LNCAP (cell line): ENCODE measurements around the gene RPS2.

Experiments
- CTCF ChIP-seq: fragments of 450-650 bp; IDR thresholded peaks from 2 replicates; pipeline ENCODE4 v1.5.1; 2017; ENCODE audit warnings: mild to moderate bottlenecking

Gene RPS2

GRCh38 chr16:1922357-1922756 lies 42.3 kb downstream of the RPS2 start:
- TF ChIP-seq CTCF: no peak

DNA sequence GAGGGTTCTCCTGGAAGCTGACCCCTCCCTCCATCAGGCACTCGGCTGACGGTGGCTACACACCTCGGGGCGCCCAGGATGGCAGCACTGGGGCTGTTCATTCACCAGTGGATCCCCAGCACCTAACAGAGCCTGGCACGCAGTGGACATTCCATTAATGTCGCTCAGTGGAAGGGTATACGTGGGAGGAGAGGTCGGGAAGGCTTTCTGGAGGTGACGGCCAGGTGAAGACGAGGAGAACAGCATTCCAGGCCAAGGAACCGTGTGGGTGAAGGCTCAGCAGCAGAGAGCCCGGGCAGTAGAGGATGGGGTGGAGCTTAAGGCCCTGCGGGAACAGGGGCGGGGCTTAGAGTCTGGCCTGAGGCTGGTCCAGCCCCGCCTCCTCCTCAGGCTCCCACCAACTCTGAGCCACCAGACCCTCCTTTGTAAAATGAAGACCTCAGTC lies 43.9 kb downstream of the RPS2 start:
- no peak for TF ChIP-seq CTCF

DNA sequence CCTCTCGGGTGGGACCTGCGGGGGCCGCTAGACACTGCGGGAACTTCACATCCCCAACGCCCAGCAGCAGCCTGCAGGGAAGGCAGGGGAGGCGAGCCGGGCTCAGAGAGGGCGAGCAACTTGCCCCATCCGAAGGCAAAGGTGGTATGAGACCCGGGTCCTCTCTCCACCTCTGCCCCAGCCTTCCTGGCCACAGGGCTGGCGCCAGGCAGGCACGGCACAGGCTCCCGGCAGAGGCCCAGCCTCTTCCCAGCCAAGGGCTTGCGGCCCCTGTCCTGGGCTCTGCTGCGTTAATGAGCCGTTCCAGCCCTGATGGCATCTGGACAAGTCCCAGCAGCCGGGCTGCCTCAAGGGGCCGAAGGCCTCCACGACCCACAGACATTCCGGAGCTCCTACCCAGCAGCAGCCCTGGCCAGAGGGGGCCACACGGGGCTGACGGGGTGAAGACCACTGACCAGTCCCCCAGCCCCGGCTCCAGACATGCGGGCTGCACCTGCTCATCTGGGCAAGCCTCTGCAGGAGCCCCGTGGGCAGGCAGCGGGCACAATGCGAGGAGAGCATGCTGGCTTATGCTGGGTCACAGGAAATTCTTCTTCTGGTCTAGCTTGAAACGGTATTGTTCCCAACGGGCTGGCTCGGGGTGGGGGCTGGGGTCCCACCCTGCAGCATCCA lies 45.2 kb downstream of the RPS2 start:
- no peak for TF ChIP-seq CTCF

GRCh38 chr16:1918351-1919326 lies 46.0 kb downstream of the RPS2 start, which contains the start of gene HS3ST6:
HS3ST6 (minus strand) TSS chr16:1918415; CDS start chr16:1918323, 92 bp downstream.
- no peak for TF ChIP-seq CTCF

DNA sequence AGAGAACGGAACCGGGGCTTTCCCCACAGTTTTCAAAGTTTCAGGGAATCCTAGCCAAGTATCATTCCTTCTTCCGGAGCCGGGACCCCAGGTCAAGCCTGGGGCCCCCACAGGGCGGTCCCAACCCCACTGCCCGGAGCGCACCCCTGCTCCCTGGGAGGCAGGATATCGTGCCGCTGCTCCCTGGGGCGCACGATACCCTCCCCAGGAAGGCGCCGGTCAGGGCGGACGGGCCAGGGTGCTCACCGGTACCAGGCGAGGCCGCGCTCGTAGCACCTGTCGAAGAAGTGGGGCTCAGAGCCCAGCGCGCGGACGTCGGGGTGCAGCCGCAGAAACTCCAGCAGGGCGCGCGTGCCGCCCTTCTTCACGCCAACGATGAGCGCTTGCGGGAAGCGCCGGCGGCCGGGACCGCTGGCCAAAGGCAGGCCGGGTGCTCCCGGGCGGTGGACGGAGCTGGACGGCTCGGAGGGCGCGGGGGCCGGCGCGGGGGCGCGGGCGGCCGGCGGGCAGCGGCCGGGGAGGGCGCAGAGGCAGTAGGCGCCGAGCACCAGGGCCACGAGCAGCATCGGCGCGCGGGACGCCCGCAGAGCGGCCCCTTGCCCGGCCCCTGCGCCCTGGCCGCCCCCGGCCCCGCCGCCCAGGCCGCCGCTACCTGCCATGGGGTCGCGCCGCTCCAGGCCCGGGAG lies 46.8 kb downstream of the RPS2 start:
- no peak for TF ChIP-seq CTCF

DNA sequence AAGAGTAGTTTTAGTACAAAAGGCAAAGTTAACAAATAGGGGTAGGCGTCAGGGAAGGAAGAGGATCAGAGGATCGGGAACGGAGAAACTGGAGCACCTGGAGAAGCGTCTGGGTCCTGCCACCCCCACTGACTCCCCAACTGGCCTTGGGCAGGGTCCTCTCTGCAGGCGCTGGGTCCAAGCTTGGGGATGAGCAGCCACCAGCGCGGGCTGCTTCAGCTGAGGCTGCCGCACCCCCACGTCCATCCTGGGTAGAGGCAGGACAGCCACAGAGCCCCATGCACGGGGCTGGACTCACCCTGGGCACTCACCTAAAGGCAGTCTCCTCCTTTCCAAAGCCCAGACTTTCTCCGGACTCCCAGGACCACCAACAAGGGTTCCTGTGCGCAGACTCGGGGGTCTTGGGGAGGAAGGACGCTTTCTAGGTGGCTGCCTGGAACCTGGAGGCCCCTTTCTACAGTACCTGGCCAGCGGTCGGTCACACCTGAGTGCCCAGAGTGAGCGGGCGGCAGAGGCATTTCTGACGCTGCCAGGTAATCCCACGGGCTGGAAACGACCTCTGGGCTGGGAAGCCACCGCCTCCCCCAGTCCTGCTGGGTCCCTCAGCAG lies 47.5 kb downstream of the RPS2 start:
- TF ChIP-seq CTCF: no peak

GRCh38 chr16:1916640-1916990 lies 48.0 kb downstream of the RPS2 start:
- no peak for TF ChIP-seq CTCF
